ENCODE measurements around the gene TPO.

The TPO gene

DNA sequence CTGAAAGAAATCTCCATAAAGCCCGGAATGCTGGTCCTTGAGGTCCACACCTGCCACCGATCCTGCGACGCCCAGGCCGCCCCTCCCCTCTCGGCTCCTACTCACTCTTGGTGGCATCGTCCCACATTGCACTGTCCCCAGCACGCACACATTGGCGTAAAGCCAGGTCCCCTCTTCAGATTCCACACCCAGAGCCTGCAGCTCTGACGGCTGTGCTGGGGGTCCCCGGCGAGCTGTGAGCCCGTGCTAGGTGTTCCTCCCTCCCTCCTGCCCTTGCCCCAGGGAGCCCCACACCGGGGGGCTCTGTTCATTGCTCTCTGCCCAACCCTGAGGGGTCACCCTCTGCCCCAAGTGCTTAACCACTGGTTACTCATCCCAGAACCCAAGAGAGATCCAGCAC lies 8.5 kb downstream of the TPO start:
- Histone ChIP-seq H2AFZ (ENCODE audit: low read length) (no peak overlapping the region), H3K27ac (ENCODE audit: low read length) (no peak overlapping the region), H3K9me2 (replicated peaks; ENCODE audit: insufficient read depth, low read length) (no peaks in the 10 kb centered on the region), H3K27me3 (replicated peaks; ENCODE audit: insufficient read depth, low read length) (no peaks in the 10 kb centered on the region), H3K4me2 (ENCODE audit: low read depth, low read length) (no peak overlapping the region), H3K36me3 (replicated peaks; ENCODE audit: insufficient read depth, low read length) (no peaks in the 10 kb centered on the region), H3K4me1 (ENCODE audit: low read length) (no peaks in the 10 kb centered on the region), H3K9me3 (replicated peaks; ENCODE audit: insufficient read depth, low read length) (no peaks in the 10 kb centered on the region), H3K79me2 (ENCODE audit: low read length) (no peaks in the 10 kb centered on the region), H3K4me3 (ENCODE audit: low read length) (no peak overlapping the region), H3K9ac (ENCODE audit: low read length) (no peak overlapping the region), H4K20me1 (ENCODE audit: insufficient read depth, low read length) (no peaks in the 10 kb centered on the region), H3F3A (ENCODE audit: insufficient read depth, low read length) (no peaks in the 10 kb centered on the region)
- TF ChIP-seq EZH2phosphoT487 (IDR thresholded peaks at IDR 0.05; ENCODE audit: low read length) (no peak), EZH2 (optimal IDR thresholded peaks at IDR 0.05; ENCODE audit: low read depth, low read length) (no peak)
- TF ChIP-seq, protein P1, sequence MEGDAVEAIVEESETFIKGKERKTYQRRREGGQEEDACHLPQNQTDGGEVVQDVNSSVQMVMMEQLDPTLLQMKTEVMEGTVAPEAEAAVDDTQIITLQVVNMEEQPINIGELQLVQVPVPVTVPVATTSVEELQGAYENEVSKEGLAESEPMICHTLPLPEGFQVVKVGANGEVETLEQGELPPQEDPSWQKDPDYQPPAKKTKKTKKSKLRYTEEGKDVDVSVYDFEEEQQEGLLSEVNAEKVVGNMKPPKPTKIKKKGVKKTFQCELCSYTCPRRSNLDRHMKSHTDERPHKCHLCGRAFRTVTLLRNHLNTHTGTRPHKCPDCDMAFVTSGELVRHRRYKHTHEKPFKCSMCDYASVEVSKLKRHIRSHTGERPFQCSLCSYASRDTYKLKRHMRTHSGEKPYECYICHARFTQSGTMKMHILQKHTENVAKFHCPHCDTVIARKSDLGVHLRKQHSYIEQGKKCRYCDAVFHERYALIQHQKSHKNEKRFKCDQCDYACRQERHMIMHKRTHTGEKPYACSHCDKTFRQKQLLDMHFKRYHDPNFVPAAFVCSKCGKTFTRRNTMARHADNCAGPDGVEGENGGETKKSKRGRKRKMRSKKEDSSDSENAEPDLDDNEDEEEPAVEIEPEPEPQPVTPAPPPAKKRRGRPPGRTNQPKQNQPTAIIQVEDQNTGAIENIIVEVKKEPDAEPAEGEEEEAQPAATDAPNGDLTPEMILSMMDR (IDR thresholded peaks at IDR 0.05; ENCODE audit: low read length), result no peak
- no peak for DNase-seq

DNA sequence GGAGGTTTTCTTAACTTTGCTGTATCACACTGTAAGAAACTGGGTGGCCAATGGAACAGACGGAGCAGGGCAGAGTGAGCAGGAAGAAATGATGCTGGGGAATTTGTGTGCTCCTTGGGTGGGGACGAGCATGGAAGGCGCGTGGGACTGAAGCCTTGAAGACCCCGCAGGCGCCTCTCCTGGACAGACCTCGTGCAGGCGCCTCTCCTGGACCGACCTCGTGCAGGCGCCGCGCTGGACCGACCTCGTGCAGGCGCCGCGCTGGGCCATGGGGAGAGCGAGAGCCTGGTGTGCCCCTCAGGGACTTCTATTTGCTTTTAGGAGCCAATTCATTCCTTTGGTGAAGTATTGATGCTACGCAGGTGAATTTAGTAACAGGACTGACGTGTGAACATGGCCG lies 8.9 kb downstream of the TPO start:
- H3F3A ChIP-seq (ENCODE audit: insufficient read depth, low read length), result no peaks in the 10 kb centered on the region
- no peak for DNase-seq
- TF ChIP-seq, protein P1 (IDR thresholded peaks at IDR 0.05; ENCODE audit: low read length), result no peak
- no peak for TF ChIP-seq EZH2 (optimal IDR thresholded peaks at IDR 0.05; ENCODE audit: low read depth, low read length)
- no peak for TF ChIP-seq EZH2phosphoT487 (IDR thresholded peaks at IDR 0.05; ENCODE audit: low read length)
- no peaks in the 10 kb centered on the region for H3K9me3 ChIP-seq (replicated peaks; ENCODE audit: insufficient read depth, low read length)
- H3K4me2 ChIP-seq (ENCODE audit: low read depth, low read length), result no peak overlapping the region
- H3K4me1 ChIP-seq (ENCODE audit: low read length), result no peaks in the 10 kb centered on the region
- H3K9ac ChIP-seq (ENCODE audit: low read length), result no peak overlapping the region
- no peak overlapping the region for H3K27ac ChIP-seq (ENCODE audit: low read length)
- no peak overlapping the region for H3K4me3 ChIP-seq (ENCODE audit: low read length)
- H4K20me1 ChIP-seq (ENCODE audit: insufficient read depth, low read length), result no peaks in the 10 kb centered on the region
- H3K9me2 ChIP-seq (replicated peaks; ENCODE audit: insufficient read depth, low read length), result no peaks in the 10 kb centered on the region
- H3K79me2 ChIP-seq (ENCODE audit: low read length), result no peaks in the 10 kb centered on the region
- H2AFZ ChIP-seq (ENCODE audit: low read length), result no peak overlapping the region
- H3K27me3 ChIP-seq (replicated peaks; ENCODE audit: insufficient read depth, low read length), result no peaks in the 10 kb centered on the region
- H3K36me3 ChIP-seq (replicated peaks; ENCODE audit: insufficient read depth, low read length), result no peaks in the 10 kb centered on the region

DNA sequence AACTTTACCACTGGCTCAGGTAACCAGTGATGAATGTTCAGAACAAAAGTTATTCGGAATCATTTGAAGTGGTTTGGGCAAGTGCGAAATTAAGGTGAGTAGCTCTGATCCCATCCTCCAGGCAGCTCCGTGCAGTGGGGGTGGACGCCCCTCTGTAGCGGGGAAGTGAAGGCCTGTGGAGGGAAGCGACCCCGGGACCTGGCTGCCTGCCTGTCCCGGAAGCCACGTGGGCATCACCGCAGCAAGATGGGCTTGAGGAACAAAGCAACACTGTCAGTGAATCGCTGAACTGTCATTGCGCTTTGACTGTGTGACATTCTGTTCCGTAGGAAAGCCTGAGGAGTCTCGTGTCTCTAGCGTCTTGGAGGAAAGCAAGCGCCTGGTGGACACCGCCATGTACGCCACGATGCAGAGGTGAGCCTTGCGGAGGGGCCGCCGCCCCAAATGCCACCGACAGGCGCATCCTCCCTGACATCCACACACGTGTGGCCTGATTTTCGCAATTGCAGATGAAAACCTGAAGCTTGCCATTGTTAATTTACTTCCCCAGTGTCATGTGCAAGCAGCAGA lies 9.5 kb downstream of the TPO start:
- no peaks in the 10 kb centered on the region for H3K4me1 ChIP-seq (ENCODE audit: low read length)
- DNase-seq, result no peak
- H4K20me1 ChIP-seq (ENCODE audit: insufficient read depth, low read length), result no peaks in the 10 kb centered on the region
- no peak overlapping the region for H3K27ac ChIP-seq (ENCODE audit: low read length)
- no peaks in the 10 kb centered on the region for H3K9me2 ChIP-seq (replicated peaks; ENCODE audit: insufficient read depth, low read length)
- H3K4me3 ChIP-seq (ENCODE audit: low read length), result no peak overlapping the region
- no peak overlapping the region for H3K9ac ChIP-seq (ENCODE audit: low read length)
- H3K4me2 ChIP-seq (ENCODE audit: low read depth, low read length), result no peak overlapping the region
- H3K79me2 ChIP-seq (ENCODE audit: low read length), result no peaks in the 10 kb centered on the region
- no peak overlapping the region for H2AFZ ChIP-seq (ENCODE audit: low read length)
- no peaks in the 10 kb centered on the region for H3K36me3 ChIP-seq (replicated peaks; ENCODE audit: insufficient read depth, low read length)
- H3K9me3 ChIP-seq (replicated peaks; ENCODE audit: insufficient read depth, low read length), result no peaks in the 10 kb centered on the region
- no peaks in the 10 kb centered on the region for H3F3A ChIP-seq (ENCODE audit: insufficient read depth, low read length)
- TF ChIP-seq, protein P1 (IDR thresholded peaks at IDR 0.05; ENCODE audit: low read length), result no peak
- TF ChIP-seq EZH2 (optimal IDR thresholded peaks at IDR 0.05; ENCODE audit: low read depth, low read length) (no peak), EZH2phosphoT487 (IDR thresholded peaks at IDR 0.05; ENCODE audit: low read length) (no peak)
- no peaks in the 10 kb centered on the region for H3K27me3 ChIP-seq (replicated peaks; ENCODE audit: insufficient read depth, low read length)

All from MM.1S (cell line).